CD4-positive, alpha-beta T cell (primary cell): ENCODE results near the gene CD302. TPM values are rescaled to one million over a fixed set of nuclear protein-coding genes. Genes with fewer than 3 reads are reported as not detected.

Experiments
- ATAC-seq: fragments of 200-7000 bp; cut with Tn5 transposase; one replicate; pipeline ENCODE4 v1.10.0; 2022; ENCODE audit warnings: mild to moderate bottlenecking; ENCODE audit not compliant: poor library complexity
- CTCF ChIA-PET: fragments of 350-600 bp; sonication (Branson Sonifier 250); formaldehyde crosslinking; loops from one replicate; lab custom pipeline; 2021; ENCODE audit warnings: antibody characterized with exemption, inconsistent platforms; lab: Charles Lee
- POLR2A ChIA-PET: fragments of 350-600 bp; sonication (Branson Sonifier 250); formaldehyde crosslinking; loops from one replicate; lab custom pipeline; 2021; ENCODE audit warnings: antibody characterized with exemption, inconsistent platforms; lab: Charles Lee
- DNase-seq, 14 experiments: peaks; one replicate each; pipeline ENCODE4 v3.0.0-alpha.2; 2013 to 2020; ENCODE audit warnings: mixed read lengths in 2 of 14
- H3K27ac ChIP-seq, 2 donors: one replicate each; pipeline versions ENCODE4 v1.5.1 to v1.7.0; 2013; ENCODE audit warnings: low read length in 2 of 2, low read depth in 1 of 2, mild to moderate bottlenecking in 1 of 2
- H3K27me3 ChIP-seq, 2 experiments: 1 replicate in 1 of 2; 2 replicates in 1 of 2; pipeline versions ENCODE4 v1.6.1 to v1.7.0; 2013; ENCODE audit warnings: low read length in 2 of 2, control low read depth in 1 of 2, mild to moderate bottlenecking in 1 of 2, moderate library complexity in 1 of 2; ENCODE audit not compliant: insufficient read depth in 2 of 2, control insufficient read depth in 1 of 2
- H3K36me3 ChIP-seq: one replicate; pipeline ENCODE4 v1.6.1; 2013; ENCODE audit warnings: low read length, control low read depth; ENCODE audit not compliant: insufficient read depth
- H3K4me1 ChIP-seq: one replicate; pipeline ENCODE4 v1.6.1; 2013; ENCODE audit warnings: low read length, control low read depth; ENCODE audit not compliant: insufficient read depth
- H3K4me3 ChIP-seq: one replicate; pipeline ENCODE4 v1.5.1; 2013; ENCODE audit warnings: mild to moderate bottlenecking, low read length, moderate library complexity
- H3K9me3 ChIP-seq, 2 experiments: 1 replicate in 1 of 2; 2 replicates in 1 of 2; pipeline versions ENCODE4 v1.6.1 to v1.7.0; 2013; ENCODE audit warnings: low read length in 2 of 2, mild to moderate bottlenecking in 2 of 2, control low read depth in 1 of 2, moderate library complexity in 1 of 2; ENCODE audit not compliant: control insufficient read depth in 1 of 2, insufficient read depth in 1 of 2
- H3K27ac Mint-ChIP-seq: one replicate; pipeline ENCODE4 v1.8.0; 2020; ENCODE audit warnings: mixed read lengths
- H3K27me3 Mint-ChIP-seq: one replicate; pipeline ENCODE4 v1.8.0; 2021; ENCODE audit warnings: mixed read lengths
- H3K36me3 Mint-ChIP-seq: one replicate; pipeline ENCODE4 v1.8.0; 2021; ENCODE audit warnings: low read depth, mixed read lengths
- H3K4me1 Mint-ChIP-seq: one replicate; pipeline ENCODE4 v1.8.0; 2021; ENCODE audit warnings: low read depth, mixed read lengths
- H3K4me3 Mint-ChIP-seq: one replicate; pipeline ENCODE4 v1.8.0; 2020; ENCODE audit warnings: mild to moderate bottlenecking, mixed read lengths
- H3K9me3 Mint-ChIP-seq: one replicate; pipeline ENCODE4 v1.8.0; 2020; ENCODE audit warnings: mixed read lengths
- intact Hi-C, 2 experiments: fragments of 100-400 bp; cut with DNase I in 1 of 2; cut with micrococcal nuclease in 1 of 2; formaldehyde crosslinking; loops; one replicate each; pipeline versions ENCODE4 v1.15.1 to v1.9.0; 2023 to 2025; cut with DNase I, micrococcal nuclease
- total RNA-seq, 174 experiments: library from RNA in 2 of 174; stranded (reverse) in 2 of 174; gene quantifications; one replicate each; pipeline ENCODE4 v1.2.3 and lab custom pipeline; 2021 to 2026
- TF ChIP-seq, protein P1 (sequence below): fragments of 200-600 bp; IDR thresholded peaks from one replicate; pipeline ENCODE4 v1.8.0; 2022; ENCODE audit warnings: antibody characterized with exemption, mild to moderate bottlenecking

The CD302 gene
- total RNA-seq, 2 experiments from 2014 or later: 1.0 to 1.1 TPM

DNA sequence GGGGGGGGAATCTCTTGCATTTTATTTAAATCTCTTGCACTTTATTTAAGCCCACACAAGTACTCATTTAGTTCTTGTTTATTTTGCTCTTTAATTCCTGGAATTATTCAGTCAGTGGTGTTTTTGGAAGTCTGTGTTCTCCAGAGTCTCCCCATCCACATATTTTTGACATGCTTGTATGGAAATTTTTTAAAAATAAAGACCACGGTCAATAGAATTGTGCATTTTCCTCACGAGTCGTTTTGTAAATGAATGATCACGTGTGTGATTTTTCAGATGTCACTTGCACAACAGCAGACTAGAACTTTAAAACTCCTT, 824 bp downstream of the CD302 start:
- Histone ChIP-seq H3K4me3 (peak overlapping the region; percentile 59), H3K4me1 (peaks cover 9% of the 10 kb centered on the region), H3K9me3 (peaks cover 0 to 5% of the 10 kb centered on the region in 2 experiments), H3K36me3 (no peaks in the 10 kb centered on the region), H3K27ac (no peak overlapping the region), H3K27me3 (peaks cover 4 to 7% of the 10 kb centered on the region in 2 experiments)
- intact Hi-C loops: no loop called here
- ATAC-seq (no peak), DNase-seq (no peak)
- H3K27ac Mint-ChIP-seq: no peak overlapping the region
- H3K4me1 Mint-ChIP-seq: peaks cover 21% of the 10 kb centered on the region
- peaks cover 26% of the 10 kb centered on the region for H3K27me3 Mint-ChIP-seq
- POLR2A ChIA-PET: no interaction called here
- CTCF ChIA-PET: no interaction called here
- no peaks in the 10 kb centered on the region for H3K9me3 Mint-ChIP-seq
- no peaks in the 10 kb centered on the region for H3K36me3 Mint-ChIP-seq
- H3K4me3 Mint-ChIP-seq: peak overlapping the region; percentile 83
- TF ChIP-seq, protein P1, sequence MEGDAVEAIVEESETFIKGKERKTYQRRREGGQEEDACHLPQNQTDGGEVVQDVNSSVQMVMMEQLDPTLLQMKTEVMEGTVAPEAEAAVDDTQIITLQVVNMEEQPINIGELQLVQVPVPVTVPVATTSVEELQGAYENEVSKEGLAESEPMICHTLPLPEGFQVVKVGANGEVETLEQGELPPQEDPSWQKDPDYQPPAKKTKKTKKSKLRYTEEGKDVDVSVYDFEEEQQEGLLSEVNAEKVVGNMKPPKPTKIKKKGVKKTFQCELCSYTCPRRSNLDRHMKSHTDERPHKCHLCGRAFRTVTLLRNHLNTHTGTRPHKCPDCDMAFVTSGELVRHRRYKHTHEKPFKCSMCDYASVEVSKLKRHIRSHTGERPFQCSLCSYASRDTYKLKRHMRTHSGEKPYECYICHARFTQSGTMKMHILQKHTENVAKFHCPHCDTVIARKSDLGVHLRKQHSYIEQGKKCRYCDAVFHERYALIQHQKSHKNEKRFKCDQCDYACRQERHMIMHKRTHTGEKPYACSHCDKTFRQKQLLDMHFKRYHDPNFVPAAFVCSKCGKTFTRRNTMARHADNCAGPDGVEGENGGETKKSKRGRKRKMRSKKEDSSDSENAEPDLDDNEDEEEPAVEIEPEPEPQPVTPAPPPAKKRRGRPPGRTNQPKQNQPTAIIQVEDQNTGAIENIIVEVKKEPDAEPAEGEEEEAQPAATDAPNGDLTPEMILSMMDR: no peak

DNA sequence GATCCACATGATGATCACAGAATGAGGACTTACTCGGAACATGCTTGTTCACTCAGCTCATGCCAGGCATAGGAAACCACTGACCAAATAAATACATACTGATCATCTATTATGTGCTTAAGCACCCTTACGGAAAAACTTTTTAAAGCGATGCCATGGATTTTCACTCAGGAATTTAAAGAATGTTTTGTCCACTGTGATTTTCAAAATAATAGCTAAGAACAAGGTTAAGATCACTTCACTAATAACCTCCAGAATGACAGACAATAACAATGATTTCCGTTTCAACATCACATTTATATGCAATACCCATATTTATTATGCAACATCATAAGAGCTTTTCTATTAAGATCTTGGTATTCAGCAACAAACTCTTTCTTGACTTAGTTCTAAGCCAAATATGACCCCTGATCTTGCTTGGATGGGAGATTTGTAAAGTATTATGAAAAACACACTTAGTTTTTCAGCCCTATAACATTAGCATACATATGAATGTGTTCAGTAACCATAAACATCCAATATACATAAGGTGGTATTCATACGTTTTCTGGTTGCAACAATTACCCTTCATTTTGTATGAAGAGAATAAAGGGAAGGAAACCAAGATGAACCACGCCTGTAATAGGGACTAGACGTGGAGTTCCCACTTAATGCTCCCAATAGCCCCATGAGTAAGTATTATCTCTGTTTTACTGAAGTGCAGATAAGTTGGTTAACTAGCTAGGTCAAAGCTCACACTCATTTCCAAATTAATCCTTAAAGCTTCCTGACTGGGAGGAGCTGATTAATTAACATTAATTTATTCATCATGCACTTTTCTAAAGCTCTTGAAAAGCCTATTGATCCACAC, 1.9 kb downstream of the CD302 start:
- peak in 1 of 14 experiments; percentile 19 for DNase-seq
- intact Hi-C loops: no loop called here
- Mint-ChIP-seq H3K27me3 (peaks cover 26% of the 10 kb centered on the region), H3K27ac (no peak overlapping the region), H3K4me1 (peaks cover 21% of the 10 kb centered on the region), H3K4me3 (peak overlapping the region; percentile 85), H3K36me3 (no peaks in the 10 kb centered on the region), H3K9me3 (no peaks in the 10 kb centered on the region)
- no peaks in the 10 kb centered on the region for H3K36me3 ChIP-seq
- ChIA-PET CTCF (no interaction called here), POLR2A (interaction anchor here (0.8 to 1.4 kb wide), 2 partner anchors 10 to 22 kb away, joined by 3 to 5 read pairs; no protein-coding TSS in a partner anchor)
- H3K4me1 ChIP-seq: peaks cover 9% of the 10 kb centered on the region
- peaks cover 0 to 5% of the 10 kb centered on the region in 2 experiments for H3K9me3 ChIP-seq
- H3K4me3 ChIP-seq: no peak overlapping the region
- H3K27me3 ChIP-seq: peaks cover 4 to 7% of the 10 kb centered on the region in 2 experiments
- H3K27ac ChIP-seq: no peak overlapping the region
- TF ChIP-seq, protein P1: no peak
- ATAC-seq: no peak

DNA sequence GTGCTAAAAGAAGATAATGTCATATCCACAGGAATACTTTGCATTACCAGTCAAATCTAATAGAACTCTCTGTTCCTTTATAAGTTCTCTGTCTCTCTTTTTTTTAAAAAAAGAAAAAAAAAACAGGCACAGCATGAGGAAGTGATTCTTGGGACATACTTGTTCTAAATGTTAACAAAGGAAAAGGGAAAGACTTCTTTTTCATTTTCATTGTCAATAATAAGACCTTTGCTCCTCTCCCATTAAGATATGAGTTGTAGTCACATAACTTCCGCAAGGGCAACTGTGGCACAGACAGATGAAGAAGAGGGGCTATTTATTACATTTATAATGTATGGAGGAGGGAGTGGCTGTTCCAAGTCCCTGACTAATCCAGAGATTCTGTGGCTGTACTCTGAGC, 4.7 kb downstream of the CD302 start:
- TF ChIP-seq, protein P1: no peak
- Mint-ChIP-seq H3K27me3 (peaks cover 9% of the 10 kb centered on the region), H3K4me3 (no peak overlapping the region), H3K27ac (no peak overlapping the region), H3K4me1 (peaks cover 10% of the 10 kb centered on the region), H3K36me3 (no peaks in the 10 kb centered on the region), H3K9me3 (no peaks in the 10 kb centered on the region)
- Histone ChIP-seq H3K4me1 (peaks cover 7% of the 10 kb centered on the region), H3K27me3 (peaks cover 4 to 7% of the 10 kb centered on the region in 2 experiments), H3K9me3 (peaks cover 0 to 5% of the 10 kb centered on the region in 2 experiments), H3K27ac (no peak overlapping the region), H3K4me3 (no peak overlapping the region), H3K36me3 (no peaks in the 10 kb centered on the region)
- intact Hi-C loops: no loop called here
- CTCF ChIA-PET: no interaction called here
- DNase-seq (no peak), ATAC-seq (no peak)
- POLR2A ChIA-PET: interaction anchor here (0.7 kb wide), 1 partner anchor 121 kb away, joined by 3 read pairs; no protein-coding TSS in a partner anchor
